Activated effector memory CD4-positive, alpha-beta T cell treated with anti-CD3 and anti-CD28 coated beads, Interleukin-2, amount 50 U/mL, for 16 hours (primary cell): ENCODE measurements around the gene CLSTN2.

Experiments used
- DNase-seq: peaks from one replicate; pipeline ENCODE4 v3.0.0-alpha.2; 2020

Gene CLSTN2

GRCh38 chr3:140298569-140299070, 363.6 kb downstream of the CLSTN2 start:
- no peak for DNase-seq

DNA sequence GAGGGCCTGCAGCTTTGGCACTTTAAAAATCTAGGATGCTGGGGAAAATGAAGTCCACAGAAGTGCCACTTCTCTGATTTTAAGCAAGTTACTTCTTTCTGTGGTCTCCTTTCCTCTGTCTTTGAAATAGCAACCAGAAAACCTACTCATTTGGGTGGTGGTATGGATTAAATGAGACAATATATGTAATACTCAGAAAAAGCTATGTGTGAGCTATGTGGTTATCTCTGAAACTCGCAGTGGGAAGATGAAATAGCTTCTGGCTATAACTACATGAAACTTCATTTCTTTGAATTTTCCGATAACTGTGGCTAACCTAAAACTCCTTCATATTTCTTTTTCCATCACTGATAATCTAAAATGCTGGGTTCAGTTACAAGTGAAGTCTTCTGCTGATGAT, 368.9 kb downstream of the CLSTN2 start:
- no peak for DNase-seq

GRCh38 chr3:140308535-140308934, 373.6 kb downstream of the CLSTN2 start:
- no peak for DNase-seq

DNA sequence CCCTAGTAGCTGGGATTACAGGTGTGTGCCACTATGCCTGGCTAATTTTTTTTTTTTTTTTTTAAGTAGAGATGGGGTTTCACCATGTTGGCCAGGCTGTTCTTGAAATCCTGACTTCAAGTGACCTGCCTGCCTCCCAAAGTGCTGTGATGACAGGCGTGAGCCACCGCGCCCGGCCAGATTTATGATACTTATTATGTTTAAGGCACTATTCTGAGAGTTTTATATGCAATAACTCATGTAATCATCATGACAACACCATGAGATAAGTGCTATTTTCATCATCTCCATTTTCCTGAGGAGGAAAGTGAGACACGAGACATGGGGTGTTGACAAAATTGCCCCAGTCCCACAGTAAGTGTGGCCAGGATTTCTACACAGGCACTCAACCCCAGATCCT, 376.4 kb downstream of the CLSTN2 start:
- no peak for DNase-seq

DNA sequence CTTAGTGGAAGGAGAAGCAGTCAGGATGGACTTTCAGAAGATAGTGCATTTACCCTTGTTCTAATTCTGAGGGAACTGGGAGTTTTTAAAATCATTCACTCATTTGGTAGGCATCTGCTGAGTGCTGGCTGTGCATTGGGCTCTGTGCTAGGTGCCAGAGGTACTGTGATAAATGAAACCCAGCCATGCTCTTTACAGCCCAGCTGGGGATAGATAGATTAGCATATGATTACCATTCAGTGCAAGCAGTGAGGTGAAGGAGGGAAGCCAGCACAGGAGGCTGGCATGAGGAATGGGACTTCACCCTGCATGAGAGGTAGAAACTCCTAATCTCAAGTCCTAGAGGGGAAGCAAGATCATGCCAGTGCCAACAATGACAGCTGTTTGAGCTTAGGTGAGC, 381.0 kb downstream of the CLSTN2 start:
- DNase-seq = no peak

GRCh38 chr3:140316466-140316865, 381.5 kb downstream of the CLSTN2 start:
- no peak for DNase-seq

DNA sequence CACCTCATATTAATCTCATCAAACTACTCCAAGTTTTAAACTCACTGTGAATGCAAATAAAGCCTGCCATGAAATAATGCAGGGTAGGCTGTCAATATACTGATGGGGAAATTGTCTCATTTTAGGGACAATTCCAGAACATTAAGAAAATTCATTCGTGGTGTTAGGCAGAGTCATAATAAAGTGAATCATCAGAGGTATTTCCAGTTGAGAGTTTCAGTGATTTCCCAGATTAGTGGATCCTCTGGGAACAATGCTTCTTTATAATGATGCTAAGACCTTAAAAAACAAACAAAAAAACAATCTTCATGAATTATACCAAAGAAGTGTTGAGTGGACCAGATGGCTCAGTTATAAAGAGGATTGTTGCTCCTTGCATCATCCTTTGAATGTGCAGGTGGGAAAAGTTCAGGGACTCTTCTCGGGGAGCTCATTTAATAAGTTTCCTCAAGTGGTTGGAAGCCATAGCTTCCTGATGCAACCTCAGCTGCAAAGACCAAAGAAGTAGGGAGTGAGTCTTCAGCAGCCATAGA, 381.9 kb downstream of the CLSTN2 start:
- no peak for DNase-seq

DNA sequence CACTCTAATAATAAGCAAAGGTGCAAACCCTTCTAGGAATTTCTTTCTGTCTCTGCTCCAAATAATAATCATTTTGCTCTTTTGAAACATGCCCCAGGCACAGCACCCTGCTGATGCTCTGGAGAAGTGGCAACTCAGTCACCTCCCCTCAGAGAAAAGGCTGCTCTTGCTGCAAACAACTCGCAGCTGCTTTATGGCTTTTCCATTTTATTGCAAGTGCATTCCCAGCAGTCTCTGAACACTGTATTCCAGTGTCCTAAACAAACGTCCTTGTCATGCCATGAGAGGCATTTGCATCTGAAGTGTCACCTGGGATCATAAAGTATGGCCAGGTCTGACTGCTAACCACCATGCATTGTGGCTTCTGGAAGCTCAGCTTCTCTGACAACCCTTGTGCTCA, 384.8 kb downstream of the CLSTN2 start:
- no peak for DNase-seq

DNA sequence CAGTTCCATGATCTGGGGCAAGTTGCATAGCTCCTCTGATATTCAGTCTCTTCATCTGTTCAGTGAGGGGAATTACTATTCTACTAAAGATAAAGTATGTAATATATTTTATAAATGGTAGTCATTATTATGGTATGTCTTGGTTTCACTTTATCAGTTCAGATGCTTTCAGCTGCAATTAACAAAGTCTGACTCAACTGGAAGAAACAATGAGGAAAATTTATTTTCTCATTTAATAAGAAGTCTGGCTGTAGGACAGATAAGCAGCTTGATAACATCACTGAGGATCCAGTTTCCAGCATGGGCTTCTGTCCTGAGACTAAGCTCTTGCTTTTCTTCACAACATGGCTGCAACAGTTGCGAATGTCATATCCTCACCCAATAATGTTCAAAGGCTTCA, 388.6 kb downstream of the CLSTN2 start:
- no peak for DNase-seq

- no peak for DNase-seq
Measured at GRCh38 chr3:140332131-140332530, 397.1 kb downstream of the CLSTN2 start.

GRCh38 chr3:140334132-140334929, 399.3 kb downstream of the CLSTN2 start:
- no peak for DNase-seq

DNA sequence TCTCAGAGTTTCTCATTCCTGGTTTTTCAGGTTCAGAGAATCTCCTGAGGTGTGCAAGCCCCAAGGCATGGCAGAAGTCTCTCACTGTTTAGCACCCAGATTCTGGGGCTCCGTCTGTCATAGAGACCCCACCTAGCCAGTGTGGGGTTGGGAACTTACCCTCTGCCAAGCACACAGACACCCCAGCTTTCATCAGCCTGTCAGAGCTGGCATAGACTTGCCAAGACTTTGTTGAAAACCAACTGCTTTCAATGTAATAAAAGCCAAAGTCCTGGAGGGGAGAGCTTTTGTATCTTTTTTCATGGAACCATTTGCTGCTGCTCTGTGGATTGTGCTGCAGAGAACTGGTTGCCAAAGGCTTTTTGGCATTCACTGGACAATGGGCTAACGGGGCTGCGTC, 401.5 kb downstream of the CLSTN2 start:
- no peak for DNase-seq

DNA sequence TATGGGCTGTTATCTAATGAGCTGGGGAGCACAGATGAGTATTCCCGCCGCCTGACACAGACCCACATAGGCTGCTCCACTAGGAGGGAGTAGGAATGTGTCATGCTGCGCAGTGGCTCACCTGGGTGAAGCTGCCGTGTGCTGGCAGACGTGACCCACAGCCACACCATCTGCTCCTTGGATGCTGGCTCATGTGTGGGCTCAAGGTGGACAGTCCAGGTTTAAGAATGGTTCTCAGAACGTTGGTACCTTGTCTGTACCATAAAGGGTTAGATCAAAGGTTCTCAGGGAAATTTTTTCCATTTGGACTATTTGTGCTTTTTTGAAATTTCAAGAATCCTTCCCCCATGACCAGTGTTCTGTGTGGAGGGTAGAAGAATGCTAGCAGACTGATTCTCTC, 403.9 kb downstream of the CLSTN2 start:
- no peak for DNase-seq

DNA sequence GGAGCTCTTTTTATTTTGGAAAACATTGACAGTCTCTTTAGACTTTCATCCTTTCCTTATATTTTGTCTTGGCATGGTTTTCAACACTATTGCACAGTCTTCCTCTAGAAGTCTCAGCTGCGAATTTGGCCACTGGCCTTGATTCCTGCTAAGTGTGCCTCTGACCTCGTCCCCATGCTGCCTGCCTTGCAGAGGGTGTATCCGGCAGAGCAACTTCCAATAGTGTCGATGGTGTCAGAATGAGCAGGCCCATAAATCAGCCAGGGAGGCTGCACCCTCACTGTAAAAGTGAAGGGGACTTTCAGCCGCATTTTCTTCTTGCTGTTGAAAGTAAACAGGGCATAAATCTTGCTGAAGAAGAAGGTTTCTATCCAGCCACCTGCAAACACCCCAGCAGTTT, 406.2 kb downstream of the CLSTN2 start:
- no peak for DNase-seq

GRCh38 chr3:140341817-140342403, 406.9 kb downstream of the CLSTN2 start:
- DNase-seq = no peak

GRCh38 chr3:140342668-140343067, 407.7 kb downstream of the CLSTN2 start:
- no peak for DNase-seq

GRCh38 chr3:140343211-140344081, 408.5 kb downstream of the CLSTN2 start:
- DNase-seq = no peak

DNA sequence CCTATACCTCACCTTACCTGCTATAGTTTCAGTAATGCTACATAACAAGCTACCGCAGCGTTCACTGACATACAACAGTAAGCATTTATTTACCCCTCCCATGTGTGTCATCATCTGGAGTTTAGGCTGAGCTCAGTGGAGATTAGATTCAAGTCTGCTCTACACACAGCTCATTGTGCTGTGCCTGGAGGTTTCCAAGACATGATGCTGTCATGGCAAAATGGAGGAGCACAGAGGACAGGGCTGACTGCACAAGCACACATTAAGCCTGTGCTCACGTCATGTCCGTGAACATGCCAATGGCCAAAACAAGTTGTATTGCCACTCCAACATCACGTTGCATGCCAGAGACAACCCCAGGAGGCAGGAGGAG, 409.1 kb downstream of the CLSTN2 start:
- no peak for DNase-seq

DNA sequence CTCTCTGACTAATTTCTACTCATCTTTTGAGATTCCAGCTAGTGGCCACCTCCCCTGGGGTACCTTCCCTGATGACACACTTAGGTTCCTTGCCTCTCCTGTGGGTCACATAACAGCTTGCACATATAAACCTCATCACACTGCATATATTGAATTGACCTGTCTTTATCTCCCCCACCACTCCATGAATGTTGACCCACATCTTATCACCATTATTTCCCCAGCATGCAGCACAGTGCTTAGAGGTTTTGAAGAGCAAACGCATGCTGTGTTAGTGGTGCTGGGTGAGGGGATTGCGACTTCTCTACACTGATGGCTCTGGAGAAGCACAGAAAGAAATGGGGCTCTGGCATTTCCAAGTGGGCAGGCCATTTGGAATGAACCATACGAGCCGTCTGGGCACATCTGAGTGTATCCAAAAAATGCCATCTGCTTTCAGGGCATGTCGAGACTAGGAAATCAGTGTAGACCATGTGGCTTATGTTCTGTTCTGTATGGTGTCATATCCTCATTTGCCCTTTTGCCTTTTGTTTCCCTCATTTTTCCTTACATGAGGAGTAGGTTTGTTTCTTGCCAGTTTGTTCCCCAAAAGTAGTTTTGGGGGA, 409.7 kb downstream of the CLSTN2 start:
- DNase-seq = no peak

DNA sequence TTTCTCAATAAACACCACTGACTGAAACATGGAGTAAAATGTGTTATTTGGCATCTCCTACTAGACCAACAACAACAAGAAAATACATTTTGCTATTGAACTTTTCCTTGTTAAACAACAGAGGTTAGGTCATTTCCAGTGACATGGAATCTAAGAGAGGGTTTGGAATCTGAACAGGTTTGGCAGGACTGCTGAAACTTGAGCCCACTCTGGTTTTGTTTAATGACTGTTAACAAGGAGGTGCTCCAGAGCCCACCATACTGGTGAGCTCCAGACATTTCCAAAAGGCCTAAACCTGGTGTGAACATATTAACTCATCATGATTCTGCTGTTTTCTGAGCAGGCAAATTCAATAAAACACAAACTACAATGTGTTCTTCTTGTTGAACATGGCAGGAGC, 412.2 kb downstream of the CLSTN2 start:
- DNase-seq = no peak

- DNase-seq = no peak
Measured at GRCh38 chr3:140349938-140350337, 415.0 kb downstream of the CLSTN2 start.

DNA sequence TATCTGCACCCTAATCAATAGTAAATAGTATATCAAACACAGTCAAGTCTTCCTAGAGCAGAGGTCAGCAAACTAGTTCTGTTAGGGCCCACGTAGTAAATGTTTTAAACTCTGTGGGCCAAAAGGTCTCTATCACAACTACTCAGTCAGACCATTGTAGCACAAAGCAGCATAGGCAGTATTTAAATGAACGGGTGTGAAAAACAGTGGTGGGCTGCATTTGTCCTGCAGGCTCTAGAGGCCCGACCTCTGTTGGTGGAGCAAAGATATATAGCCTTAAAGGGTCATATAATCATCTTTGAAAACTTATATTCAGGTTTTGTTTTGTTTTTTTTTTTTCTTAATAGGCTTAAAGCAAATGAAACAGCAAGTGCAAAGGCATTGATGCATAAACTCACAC, 416.5 kb downstream of the CLSTN2 start:
- no peak for DNase-seq

DNA sequence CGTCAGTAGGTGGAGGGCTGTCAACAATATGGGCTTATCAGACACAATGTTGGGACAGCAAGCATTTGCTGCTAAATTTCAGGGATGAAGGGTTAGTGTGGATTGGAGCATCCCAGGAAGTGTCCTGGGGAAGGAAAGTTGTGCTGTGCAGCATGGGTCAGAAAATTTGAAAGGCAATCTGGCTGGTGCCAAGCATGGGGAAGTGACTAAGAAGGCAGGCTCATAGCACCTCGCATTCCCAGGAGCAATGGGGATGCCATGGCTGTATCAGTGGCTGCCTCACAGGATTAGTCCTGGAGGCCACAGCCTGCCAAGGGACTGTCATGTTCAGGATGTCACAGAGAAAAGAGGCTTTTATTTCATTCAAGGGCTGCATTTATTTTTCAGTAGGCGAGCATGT, 420.5 kb downstream of the CLSTN2 start:
- no peak for DNase-seq
